Fibroblast of the conjunctiva (primary cell): ENCODE measurements around the gene RC3H2.

Source experiments
- DNase-seq: peaks from one replicate; pipeline ENCODE4 v3.0.0-alpha.2; 2010; ENCODE audit warnings: low read depth

Gene RC3H2

GRCh38 chr9:122808141-122808540 is 97.0 kb downstream of the RC3H2 start:
- no peak for DNase-seq

GRCh38 chr9:122807271-122807900 is 97.8 kb downstream of the RC3H2 start:
- no peak for DNase-seq

- no peak for DNase-seq
Observed at GRCh38 chr9:122806661-122807060, 98.5 kb downstream of the RC3H2 start.

GRCh38 chr9:122800066-122801060 is 104.8 kb downstream of the RC3H2 start, which contains the start of gene OR1K1:
OR1K1 (plus strand) TSS chr9:122800123; CDS start chr9:122800123, 0 bp downstream.
- DNase-seq: no peak

- no peak for DNase-seq
Observed at GRCh38 chr9:122797316-122798063, 107.7 kb downstream of the RC3H2 start.
